K562 (cell line): ENCODE measurements around the gene RAB32. TPM values are rescaled to one million over a fixed set of nuclear protein-coding genes. Genes with fewer than 3 reads are reported as not detected.

Experiments used
- ATAC-seq: fragments of 200-7000 bp; cut with Tn5 transposase; 3 replicates; pipeline ENCODE4 v1.9.1; 2020; ENCODE audit warnings: moderate library complexity
- BruUV-seq: library from RNA; stranded (reverse); fragments of 400-500 nt; replicated peaks from 2 replicates; lab custom pipeline; 2021; lab: Mats Ljungman, UMichigan
- CTCF ChIA-PET: fragments of 300-600 bp; formaldehyde crosslinking; extraction: SDS; loops from one replicate; lab custom pipeline; 2021; ENCODE audit warnings: low intra/inter-chr PET ratio; lab: Yijun Ruan, JAX
- POLR2A ChIA-PET: fragments of 300-600, 350-650 bp; sonication (Branson Sonifier 250); formaldehyde crosslinking; extraction: SDS; loops from one replicate; lab custom pipeline; 2021; ENCODE audit warnings: antibody characterized with exemption, inconsistent platforms; lab: Yijun Ruan, JAX
- DNase-seq, 4 experiments: peaks; one replicate each; pipeline versions ENCODE4 v3.0.0 to v3.0.0-alpha.2; 2011 to 2018; ENCODE audit warnings: low spot score in 3 of 4, mixed read lengths in 3 of 4; ENCODE audit errors: extremely low read depth in 1 of 4
- FAIRE-seq: peaks from 2 replicates; lab custom pipeline; 2011; peaks lifted over from hg19 to GRCh38; lab: Jason Lieb, UNC
- H2AFZ ChIP-seq: 2 replicates; pipeline ENCODE4 v1.6.0; 2011; ENCODE audit warnings: low read depth, low read length, control low read depth, inconsistent platforms
- H3K27ac ChIP-seq: fragments of 200-600 bp; 3 replicates; pipeline ENCODE4 v1.8.0; 2011; ENCODE audit warnings: low read depth, mild to moderate bottlenecking, control low read depth, inconsistent platforms, low read length, moderate library complexity, mixed read lengths; ENCODE audit errors: extremely low read depth
- H3K27me3 ChIP-seq, 2 experiments: fragments of 300-600 bp in 1 of 2; 2 replicates in 1 of 2; 3 replicates in 1 of 2; pipeline versions ENCODE4 v1.6.0 to v1.8.0; 2011; ENCODE audit warnings: inconsistent platforms in 2 of 2, low read length in 2 of 2, mild to moderate bottlenecking in 1 of 2, mixed read lengths in 1 of 2, moderate library complexity in 1 of 2; ENCODE audit not compliant: control insufficient read depth in 2 of 2, insufficient read depth in 2 of 2
- H3K36me3 ChIP-seq: fragments of 300-600 bp; 3 replicates; pipeline ENCODE4 v1.8.0; 2011; ENCODE audit warnings: mild to moderate bottlenecking, low read length, inconsistent platforms; ENCODE audit not compliant: control insufficient read depth, insufficient read depth
- H3K4me1 ChIP-seq, 2 experiments: fragments of 200-600 bp in 1 of 2; replicated peaks in 1 of 2; 2 replicates in 1 of 2; 3 replicates in 1 of 2; pipeline versions ENCODE4 v1.5.1 to v1.8.0; 2011; ENCODE audit warnings: inconsistent platforms in 2 of 2, low read length in 2 of 2, mild to moderate bottlenecking in 1 of 2, mixed read lengths in 1 of 2, moderate library complexity in 1 of 2; ENCODE audit not compliant: control insufficient read depth in 2 of 2, insufficient read depth in 2 of 2
- H3K4me2 ChIP-seq: 2 replicates; pipeline ENCODE4 v1.6.1; 2011; ENCODE audit warnings: low read length, control low read depth, inconsistent platforms, mixed read lengths; ENCODE audit not compliant: insufficient read depth
- H3K4me3 ChIP-seq: fragments of 200-600 bp; sonication (generic), shearing (Covaris generic); 2 replicates; pipeline ENCODE4 v1.5.1; 2016; ENCODE audit warnings: control low read depth, inconsistent platforms
- H3K79me2 ChIP-seq: fragments of 200-600 bp; 3 replicates; pipeline ENCODE4 v1.8.0; 2011; ENCODE audit warnings: low read length, inconsistent platforms; ENCODE audit not compliant: control insufficient read depth, insufficient read depth
- H3K9ac ChIP-seq, 2 experiments: 2 replicates each; pipeline versions ENCODE4 v1.6.0 to v1.6.1; 2011; ENCODE audit warnings: low read depth in 2 of 2, low read length in 2 of 2, control low read depth in 1 of 2, inconsistent platforms in 1 of 2, mild to moderate bottlenecking in 1 of 2, mixed read lengths in 1 of 2; ENCODE audit not compliant: insufficient read depth in 1 of 2
- H3K9me1 ChIP-seq: one replicate; pipeline ENCODE4 v1.6.0; 2011; ENCODE audit warnings: inconsistent platforms, mild to moderate bottlenecking, low read length, moderate library complexity; ENCODE audit not compliant: control insufficient read depth, insufficient read depth
- H3K9me3 ChIP-seq: replicated peaks from 2 replicates; pipeline ENCODE4 v1.5.1; 2011; ENCODE audit warnings: low read depth, low read length, inconsistent platforms; ENCODE audit not compliant: control insufficient read depth, insufficient read depth
- H4K20me1 ChIP-seq: replicated peaks from 2 replicates; pipeline ENCODE4 v1.6.1; 2011; ENCODE audit warnings: low read length, inconsistent platforms, mixed read lengths; ENCODE audit not compliant: control insufficient read depth, insufficient read depth
- ARID4B ChIP-seq: sonication (generic); formaldehyde crosslinking; IDR thresholded peaks from 2 replicates; pipeline ENCODE4 v1.8.0; 2022; ENCODE audit warnings: mild to moderate bottlenecking, missing genetic modification reagents
- DEAF1 ChIP-seq: fragments of 450-650 bp; formaldehyde crosslinking; IDR thresholded peaks from 2 replicates; pipeline ENCODE4 v1.4.0; 2020; ENCODE audit warnings: mild to moderate bottlenecking, moderate library complexity
- MAZ ChIP-seq, 2 experiments: fragments of 450-650 bp in 1 of 2; sonication (generic) in 1 of 2; formaldehyde crosslinking; IDR thresholded peaks in 1 of 2; conservative IDR thresholded peaks in 1 of 2; 2 replicates each; pipeline versions ENCODE4 v1.4.0 to v1.5.0; 2020; ENCODE audit warnings: mild to moderate bottlenecking in 1 of 2, missing genetic modification reagents in 1 of 2
- MECOM ChIP-seq: fragments of 250-450 bp; sonication (Bioruptor Pico); IDR thresholded peaks from 2 replicates; pipeline ENCODE4 v1.8.0; 2022; ENCODE audit warnings: inconsistent platforms
- NUFIP1 ChIP-seq: fragments of 450-650 bp; IDR thresholded peaks from 2 replicates; pipeline ENCODE4 v1.6.1; 2018; ENCODE audit not compliant: partially characterized antibody
- RAD21 ChIP-seq, 2 experiments: fragments of 250-450 bp in 1 of 2; fragments of 450-650 bp in 1 of 2; sonication (Bioruptor Pico) in 1 of 2; formaldehyde crosslinking in 1 of 2; IDR thresholded peaks in 1 of 2; conservative IDR thresholded peaks in 1 of 2; 2 replicates each; pipeline versions ENCODE4 v1.4.0 to v1.8.0; 2020 to 2022; ENCODE audit warnings: mild to moderate bottlenecking in 2 of 2, moderate library complexity in 1 of 2
- RFX1 ChIP-seq: fragments of 450-650 bp; IDR thresholded peaks from 2 replicates; pipeline ENCODE4 v1.6.1; 2016; ENCODE audit warnings: mild to moderate bottlenecking, moderate library complexity
- WGBS: fragments of 100-300 bp; shearing (Covaris generic); methylation state at CpG from one replicate; pipeline ENCODE4 v1.1.6; 2016; ENCODE audit warnings: low coverage, mixed read lengths; ENCODE audit not compliant: insufficient coverage; ENCODE audit errors: missing lambda C conversion rate; 5-methylcytosine and 5-hydroxymethylcytosine counted together
- in situ Hi-C: fragments of 300-500 bp; cut with MboI; formaldehyde crosslinking; loops from 4 replicates; pipeline ENCODE4 v1.15.0; 2018; ENCODE audit warnings: inconsistent platforms, mixed read lengths
- intact Hi-C: fragments of 100-400 bp; cut with micrococcal nuclease; formaldehyde crosslinking; loops from 2 replicates; pipeline ENCODE4 v1.14.2; 2022
- polyA plus RNA-seq, 8 experiments: library from polyadenylated mRNA; depleted of rRNA in 4 of 8; stranded (reverse) in 5 of 8; unstranded in 3 of 8; fragments of >200 nt; fragmentation: Nextera tagmentation in 2 of 8; fragmentation: Illumina TruSeq in 1 of 8; extraction: Ambion mirVana in 2 of 8; extraction: Trizol in 1 of 8; gene quantifications; 2 replicates each; pipeline versions ENCODE4 v1.2.1 to v1.2.3, GENCODE V29; 2011 to 2014; ENCODE audit warnings: inconsistent platforms in 1 of 8, missing spikeins in 1 of 8
- total RNA-seq, 7 experiments: library from RNA; depleted of rRNA in 6 of 7; stranded (reverse); fragments of >200 nt in 6 of 7; fragmentation: Illumina TruSeq in 2 of 7; extraction: Trizol in 2 of 7; gene quantifications; 2 replicates each; pipeline versions ENCODE4 v1.2.1 to v1.2.3, GENCODE V29; 2011 to 2021; ENCODE audit warnings: low replicate concordance in 1 of 7
- TF ChIP-seq, protein P1 (sequence below): IDR thresholded peaks from 3 replicates; pipeline ENCODE4 v1.6.1; 2011; ENCODE audit warnings: borderline replicate concordance, mild to moderate bottlenecking; ENCODE audit not compliant: insufficient read length, insufficient read depth
- TF ChIP-seq, protein P2 (sequence below), 2 experiments: fragments of 200-800 bp in 1 of 2; sonication (Bioruptor generic) in 1 of 2; sonication (generic) in 1 of 2; formaldehyde crosslinking in 1 of 2; IDR thresholded peaks in 1 of 2; conservative IDR thresholded peaks in 1 of 2; 2 replicates each; pipeline versions ENCODE4 v1.5.0 to v1.6.1; 2016 to 2020; ENCODE audit warnings: missing compliant biosample characterization in 1 of 2, missing genetic modification characterization in 1 of 2, missing genetic modification reagents in 1 of 2
- TF ChIP-seq, protein P3 (sequence below): sonication (generic); formaldehyde crosslinking; IDR thresholded peaks from 2 replicates; pipeline ENCODE4 v1.9.0; 2022; ENCODE audit warnings: mild to moderate bottlenecking, missing genetic modification reagents

RAB32 gene
- total and polyA plus RNA-seq, 9 of the 15 experiments (the other 6 are each of a cell fraction or from before 2014, with no cell fraction given) = 2.5 to 16.6 (median 11.0) TPM

GRCh38 chr6:146598772-146599405 is 55.3 kb downstream of the RAB32 start, which contains the start of gene ADGB:
TSS of gene ADGB (plus strand) at chr6:146598972. CDS start at chr6:146599041, 69 bp downstream.
- FAIRE-seq (no peak), DNase-seq (peak; percentile 69 to 76 (median 76)), ATAC-seq (peak; percentile 99)
- no peaks in the 10 kb centered on the region for H3K79me2 ChIP-seq
- H3K27ac ChIP-seq = no peak within 1 kb of the TSS
- H3K9ac ChIP-seq = peak within 1 kb of the TSS in 1 of 2 experiments; percentile 86; a peak in 1 of 4 replicates
- ChIA-PET POLR2A (no interaction called here), CTCF (no interaction called here)
- in situ Hi-C loops = loop anchor here (5.0 kb wide), 1 partner anchor 68 kb away; no protein-coding TSS in a partner anchor
- intact Hi-C loops = loop anchor here (2.0 kb wide), 1 partner anchor 50 kb away; no protein-coding TSS in a partner anchor
- H3K4me1 ChIP-seq = peaks cover 0 to 7% of the 10 kb centered on the region in 2 experiments; a peak in 3 of 5 replicates
- WGBS = 4% methylated on average over 27 of the region's 32 CpGs
- H3K4me2 ChIP-seq = peak within 1 kb of the TSS; percentile 66
- peak within 1 kb of the TSS; percentile 50 for H2AFZ ChIP-seq
- H4K20me1 ChIP-seq = no peaks in the 10 kb centered on the region
- no peaks in the 10 kb centered on the region for H3K9me1 ChIP-seq
- no peaks in the 10 kb centered on the region for H3K36me3 ChIP-seq
- H3K9me3 ChIP-seq = no peaks in the 10 kb centered on the region
- peak within 1 kb of the TSS; percentile 13; the same call in 1 of the 2 replicates for H3K4me3 ChIP-seq
- BruUV-seq = no TSS peak
- peaks cover 0 to 10% of the 10 kb centered on the region in 2 experiments; a peak in 1 of 5 replicates for H3K27me3 ChIP-seq
- TF ChIP-seq DEAF1 (CRISPR knock-in tag) (no peak), ARID4B (CRISPR knock-in tag) (peak; percentile 55; the same call in 1 of the 2 replicates), MECOM (no peak), RFX1 (peak; percentile 90), RAD21 (CRISPR knock-in tag; conservative IDR thresholded peaks at IDR 0.05 in 1 of 2, IDR thresholded peaks at IDR 0.05 in 1 of 2) (0 out of 4 replicates have a peak, but pooled peaks have one; percentile 7 to 16), MAZ (CRISPR knock-in tag; conservative IDR thresholded peaks at IDR 0.05 in 1 of 2, IDR thresholded peaks at IDR 0.05 in 1 of 2) (peak; percentile 25 to 68; a peak in 2 of 4 replicates), NUFIP1 (no peak)
- TF ChIP-seq, protein P1, sequence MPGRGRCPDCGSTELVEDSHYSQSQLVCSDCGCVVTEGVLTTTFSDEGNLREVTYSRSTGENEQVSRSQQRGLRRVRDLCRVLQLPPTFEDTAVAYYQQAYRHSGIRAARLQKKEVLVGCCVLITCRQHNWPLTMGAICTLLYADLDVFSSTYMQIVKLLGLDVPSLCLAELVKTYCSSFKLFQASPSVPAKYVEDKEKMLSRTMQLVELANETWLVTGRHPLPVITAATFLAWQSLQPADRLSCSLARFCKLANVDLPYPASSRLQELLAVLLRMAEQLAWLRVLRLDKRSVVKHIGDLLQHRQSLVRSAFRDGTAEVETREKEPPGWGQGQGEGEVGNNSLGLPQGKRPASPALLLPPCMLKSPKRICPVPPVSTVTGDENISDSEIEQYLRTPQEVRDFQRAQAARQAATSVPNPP = no peak
- TF ChIP-seq, protein P2, sequence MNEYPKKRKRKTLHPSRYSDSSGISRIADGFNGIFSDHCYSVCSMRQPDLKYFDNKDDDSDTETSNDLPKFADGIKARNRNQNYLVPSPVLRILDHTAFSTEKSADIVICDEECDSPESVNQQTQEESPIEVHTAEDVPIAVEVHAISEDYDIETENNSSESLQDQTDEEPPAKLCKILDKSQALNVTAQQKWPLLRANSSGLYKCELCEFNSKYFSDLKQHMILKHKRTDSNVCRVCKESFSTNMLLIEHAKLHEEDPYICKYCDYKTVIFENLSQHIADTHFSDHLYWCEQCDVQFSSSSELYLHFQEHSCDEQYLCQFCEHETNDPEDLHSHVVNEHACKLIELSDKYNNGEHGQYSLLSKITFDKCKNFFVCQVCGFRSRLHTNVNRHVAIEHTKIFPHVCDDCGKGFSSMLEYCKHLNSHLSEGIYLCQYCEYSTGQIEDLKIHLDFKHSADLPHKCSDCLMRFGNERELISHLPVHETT (CRISPR knock-in tag; conservative IDR thresholded peaks at IDR 0.05 in 1 of 2, IDR thresholded peaks at IDR 0.05 in 1 of 2) = no peak
- TF ChIP-seq, protein P3, sequence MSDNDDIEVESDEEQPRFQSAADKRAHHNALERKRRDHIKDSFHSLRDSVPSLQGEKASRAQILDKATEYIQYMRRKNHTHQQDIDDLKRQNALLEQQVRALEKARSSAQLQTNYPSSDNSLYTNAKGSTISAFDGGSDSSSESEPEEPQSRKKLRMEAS (CRISPR knock-in tag) = no peak
